Measurements from ENCODE around the gene PLAU.

PLAU gene

DNA sequence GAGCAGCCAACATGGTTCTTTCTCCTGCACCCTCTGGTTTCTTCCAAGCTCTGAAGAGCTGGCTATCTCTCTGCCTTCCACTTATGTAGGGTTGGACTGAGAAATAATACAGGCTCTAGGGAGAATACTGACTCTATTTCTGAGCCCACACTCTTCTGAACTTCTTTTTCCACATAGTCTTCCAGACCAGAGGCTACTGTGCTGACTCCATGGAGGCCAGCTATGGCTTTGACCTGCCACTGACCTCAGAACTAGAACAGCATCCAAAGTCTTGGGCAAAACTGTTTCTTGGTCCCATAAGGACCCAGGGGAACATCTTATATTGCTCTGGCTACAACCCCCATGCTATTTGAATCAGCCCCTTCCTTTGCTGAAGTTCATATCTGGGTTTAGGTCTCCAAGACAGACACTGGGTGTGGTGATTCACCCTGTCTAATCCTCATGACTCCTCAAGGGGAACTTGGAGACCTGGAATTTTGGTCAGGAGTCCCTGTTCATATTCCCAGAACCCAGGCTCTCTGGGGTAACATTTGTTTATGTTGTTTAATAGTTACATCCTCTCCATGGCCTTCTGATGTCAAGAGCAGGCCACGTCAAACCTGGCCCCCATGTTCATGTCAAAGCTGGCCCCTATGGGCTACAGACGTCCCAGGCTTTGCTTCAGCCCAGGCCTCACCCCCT, 12.1 kb upstream of the PLAU start:
- no peak overlapping the region for H3K4me3 ChIP-seq (ENCODE audit: low read depth, low read length)
- no peak for DNase-seq (ENCODE audit: low read depth)

DNA sequence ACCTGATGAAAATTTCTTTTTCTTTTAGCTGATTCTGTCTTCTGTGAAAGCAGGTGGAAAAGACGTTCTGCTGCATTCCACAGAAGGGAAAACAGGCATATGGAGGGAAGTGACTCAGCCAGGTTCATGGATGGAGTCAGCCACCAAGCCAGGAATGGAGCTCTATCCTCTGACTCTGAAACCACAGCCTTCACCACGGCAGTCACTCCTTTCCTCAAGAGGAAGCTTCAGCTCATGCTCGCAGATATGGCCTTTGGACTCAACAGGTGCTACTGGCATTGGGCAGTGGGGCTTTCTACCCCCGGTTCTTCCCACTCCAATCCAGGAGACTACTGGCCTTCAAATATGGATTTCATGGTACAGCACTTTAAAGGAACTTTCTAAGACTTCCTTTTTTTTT, 11.5 kb upstream of the PLAU start:
- H3K4me3 ChIP-seq (ENCODE audit: low read depth, low read length), result no peak overlapping the region
- TF ChIP-seq CTCF (IDR thresholded peaks at IDR 0.05; ENCODE audit: low read depth, low read length) (no peak), MYC (IDR thresholded peaks at IDR 0.05; ENCODE audit: low read depth, low read length) (no peak), POLR2A (IDR thresholded peaks at IDR 0.05; ENCODE audit: extremely low read depth, insufficient read length) (no peak)
- TF ChIP-seq, protein P1, sequence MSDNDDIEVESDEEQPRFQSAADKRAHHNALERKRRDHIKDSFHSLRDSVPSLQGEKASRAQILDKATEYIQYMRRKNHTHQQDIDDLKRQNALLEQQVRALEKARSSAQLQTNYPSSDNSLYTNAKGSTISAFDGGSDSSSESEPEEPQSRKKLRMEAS (IDR thresholded peaks at IDR 0.05; ENCODE audit: low read depth, low read length), result no peak
- DNase-seq (ENCODE audit: low read depth), result peak; percentile 62

More for the DNA sequence above, 12.1 kb upstream of the PLAU start:
- TF ChIP-seq CTCF (IDR thresholded peaks at IDR 0.05; ENCODE audit: low read depth, low read length), result no peak
- TF ChIP-seq POLR2A (IDR thresholded peaks at IDR 0.05; ENCODE audit: extremely low read depth, insufficient read length), result no peak
- TF ChIP-seq MYC (IDR thresholded peaks at IDR 0.05; ENCODE audit: low read depth, low read length), result no peak
- TF ChIP-seq, protein P1 (IDR thresholded peaks at IDR 0.05; ENCODE audit: low read depth, low read length), result no peak

DNA sequence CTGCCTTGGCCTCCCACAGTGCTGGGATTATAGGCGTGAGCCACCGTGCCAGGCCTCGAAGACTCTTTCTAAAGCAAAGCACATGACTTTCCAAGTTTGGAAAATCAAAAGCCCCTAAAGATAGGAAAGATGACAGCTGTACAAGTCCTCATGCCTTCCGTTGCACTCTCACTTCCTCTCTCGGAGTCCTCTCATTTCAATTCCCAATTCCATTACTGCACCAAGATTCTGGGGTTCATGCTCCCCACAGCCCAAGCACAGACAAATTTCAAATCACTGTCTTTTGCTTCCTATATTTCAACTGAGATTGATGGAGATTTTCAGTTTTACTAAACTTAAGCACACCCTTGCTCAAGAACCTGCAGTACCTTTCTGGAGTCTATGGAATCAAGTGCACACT, 10.9 kb upstream of the PLAU start:
- TF ChIP-seq POLR2A (IDR thresholded peaks at IDR 0.05; ENCODE audit: extremely low read depth, insufficient read length) (no peak), MYC (IDR thresholded peaks at IDR 0.05; ENCODE audit: low read depth, low read length) (no peak), CTCF (IDR thresholded peaks at IDR 0.05; ENCODE audit: low read depth, low read length) (no peak)
- TF ChIP-seq, protein P1 (IDR thresholded peaks at IDR 0.05; ENCODE audit: low read depth, low read length), result no peak
- no peak for DNase-seq (ENCODE audit: low read depth)
- H3K4me3 ChIP-seq (ENCODE audit: low read depth, low read length), result no peak overlapping the region

DNA sequence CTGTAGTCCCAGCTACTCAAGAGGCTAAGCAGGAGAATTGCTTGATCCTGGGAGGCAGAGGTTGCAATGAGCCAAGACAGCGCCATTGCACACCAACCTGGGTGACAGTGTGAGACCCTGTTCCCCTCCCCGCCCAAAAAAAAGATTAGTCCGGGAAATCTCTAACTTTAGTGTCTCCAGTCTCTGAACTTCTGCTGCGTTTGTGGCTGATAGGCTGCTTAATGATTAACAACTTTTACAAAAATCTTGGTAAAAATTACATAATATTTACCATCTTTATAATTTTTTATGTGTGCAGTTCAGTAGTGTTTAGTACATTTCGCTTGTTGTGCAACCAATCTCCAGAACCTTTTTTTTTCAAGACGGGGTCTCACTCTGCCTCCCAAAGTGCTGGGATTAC, 9.7 kb upstream of the PLAU start:
- no peak overlapping the region for H3K4me3 ChIP-seq (ENCODE audit: low read depth, low read length)
- no peak for DNase-seq (ENCODE audit: low read depth)
- TF ChIP-seq POLR2A (IDR thresholded peaks at IDR 0.05; ENCODE audit: extremely low read depth, insufficient read length) (no peak), CTCF (IDR thresholded peaks at IDR 0.05; ENCODE audit: low read depth, low read length) (no peak)
- TF ChIP-seq, protein P1 (IDR thresholded peaks at IDR 0.05; ENCODE audit: low read depth, low read length), result no peak

DNA sequence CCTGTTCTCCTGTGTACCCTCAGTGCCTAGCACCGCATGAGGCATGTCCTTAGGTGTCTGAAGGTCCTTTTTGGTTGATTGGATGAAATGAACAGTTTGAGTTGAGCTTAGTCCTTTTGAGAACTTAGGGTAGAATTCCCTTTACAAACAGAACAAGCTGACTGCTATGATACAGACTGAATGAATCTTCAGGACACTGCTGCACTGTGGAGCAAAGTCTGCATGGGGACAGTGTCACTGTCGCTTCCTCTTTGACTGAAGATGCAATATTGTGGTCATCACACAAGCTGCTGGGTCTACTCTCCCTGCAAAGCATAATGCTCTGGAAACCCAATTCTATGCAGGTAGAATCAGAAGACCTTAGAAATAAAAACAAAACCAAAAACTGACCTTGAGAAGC, 8.6 kb upstream of the PLAU start:
- no peak overlapping the region for H3K4me3 ChIP-seq (ENCODE audit: low read depth, low read length)
- peak; percentile 73 for DNase-seq (ENCODE audit: low read depth)
- TF ChIP-seq POLR2A (IDR thresholded peaks at IDR 0.05; ENCODE audit: extremely low read depth, insufficient read length) (no peak), MYC (IDR thresholded peaks at IDR 0.05; ENCODE audit: low read depth, low read length) (peak; percentile 24; the same call in 1 of the 2 replicates), CTCF (IDR thresholded peaks at IDR 0.05; ENCODE audit: low read depth, low read length) (no peak)
- TF ChIP-seq, protein P1 (IDR thresholded peaks at IDR 0.05; ENCODE audit: low read depth, low read length), result peak; percentile 53; the same call in 1 of the 2 replicates

Measured in NB4 (cell line).